Bladder microvascular endothelial cell (primary cell): Measurements from ENCODE around the gene DOCK8. TPM values are rescaled to one million over a fixed set of nuclear protein-coding genes. Genes with fewer than 3 reads are reported as not detected.

Source experiments
- total RNA-seq: library from RNA; depleted of rRNA; stranded (reverse); fragments of >200 nt; gene quantifications from 2 replicates; pipeline ENCODE4 v1.2.3, GENCODE V29; 2014

DOCK8 gene
- total RNA-seq: 0.81 and 8.6 TPM in 2 replicates

DNA sequence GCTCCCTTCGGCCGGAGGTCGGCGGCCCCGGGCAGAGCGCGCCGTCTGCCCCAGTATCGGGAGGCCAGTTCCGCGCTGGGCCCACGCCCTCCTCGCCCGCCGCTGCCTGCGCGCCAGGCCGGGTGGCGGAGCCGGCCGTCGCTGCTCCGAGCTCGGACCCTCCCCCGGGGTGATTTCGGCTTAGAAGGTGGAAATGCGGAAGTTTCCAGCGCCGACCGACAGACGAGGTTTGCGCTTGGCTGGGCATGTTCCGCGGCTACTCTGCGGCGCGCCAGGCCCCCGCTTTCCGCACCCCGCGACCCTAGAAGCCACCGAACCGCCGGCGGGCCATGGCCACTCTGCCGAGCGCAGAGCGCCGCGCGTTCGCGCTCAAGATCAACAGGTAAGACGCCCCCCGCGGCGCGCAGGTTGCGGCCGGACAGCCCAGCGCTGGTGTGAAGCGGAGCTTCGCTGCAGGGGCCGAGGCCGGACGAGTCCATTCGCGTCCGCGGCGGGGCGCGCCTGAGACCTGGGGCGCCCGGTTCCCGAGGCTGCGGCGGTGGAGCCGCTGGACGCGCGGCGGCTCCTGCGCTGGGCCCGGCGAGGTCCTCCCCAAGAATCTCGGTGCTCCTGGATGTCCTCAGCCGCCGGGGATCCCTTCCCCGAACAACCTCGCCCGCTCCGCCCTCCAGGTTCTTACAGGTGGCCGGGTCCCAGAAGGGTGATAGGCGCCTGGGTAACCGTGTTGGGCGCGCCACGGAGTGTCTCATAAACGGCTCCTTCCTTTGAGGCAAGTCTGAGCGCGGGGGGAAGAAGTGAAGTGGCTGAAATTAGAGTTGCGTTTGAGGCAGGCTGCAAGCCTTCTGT lies at the start of gene DOCK8:
Gene DOCK8 (plus strand): TSS at position 218 of the 846 bp plus-strand sequence. CDS start 112 bp downstream, at position 330.

DNA sequence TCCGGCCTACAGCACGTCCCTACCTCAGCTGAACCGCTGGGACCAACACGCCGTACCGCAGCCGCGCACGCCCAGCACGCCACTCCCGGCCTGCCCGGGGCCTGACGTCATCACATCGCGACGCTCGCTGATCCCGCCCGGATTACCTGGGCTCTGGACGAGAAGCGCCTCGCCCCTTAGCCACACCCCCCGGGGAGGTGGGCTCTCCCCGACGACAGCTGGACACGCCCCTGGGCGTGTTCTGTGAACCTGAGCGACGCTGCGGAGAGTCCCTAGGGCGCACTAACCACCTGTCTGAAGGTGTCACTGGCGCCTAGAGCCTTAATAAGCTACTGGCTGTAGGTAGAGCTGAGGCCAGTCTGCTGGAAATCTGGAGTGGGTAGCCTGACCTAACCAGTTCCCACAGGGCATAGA lies 35.7 kb upstream of the DOCK8 start, which contains the start of gene ZNG1A:
Gene ZNG1A (minus strand): TSS at position 87 of the 414 bp plus-strand sequence. CDS start 87 bp downstream, outside the sequence.

DNA sequence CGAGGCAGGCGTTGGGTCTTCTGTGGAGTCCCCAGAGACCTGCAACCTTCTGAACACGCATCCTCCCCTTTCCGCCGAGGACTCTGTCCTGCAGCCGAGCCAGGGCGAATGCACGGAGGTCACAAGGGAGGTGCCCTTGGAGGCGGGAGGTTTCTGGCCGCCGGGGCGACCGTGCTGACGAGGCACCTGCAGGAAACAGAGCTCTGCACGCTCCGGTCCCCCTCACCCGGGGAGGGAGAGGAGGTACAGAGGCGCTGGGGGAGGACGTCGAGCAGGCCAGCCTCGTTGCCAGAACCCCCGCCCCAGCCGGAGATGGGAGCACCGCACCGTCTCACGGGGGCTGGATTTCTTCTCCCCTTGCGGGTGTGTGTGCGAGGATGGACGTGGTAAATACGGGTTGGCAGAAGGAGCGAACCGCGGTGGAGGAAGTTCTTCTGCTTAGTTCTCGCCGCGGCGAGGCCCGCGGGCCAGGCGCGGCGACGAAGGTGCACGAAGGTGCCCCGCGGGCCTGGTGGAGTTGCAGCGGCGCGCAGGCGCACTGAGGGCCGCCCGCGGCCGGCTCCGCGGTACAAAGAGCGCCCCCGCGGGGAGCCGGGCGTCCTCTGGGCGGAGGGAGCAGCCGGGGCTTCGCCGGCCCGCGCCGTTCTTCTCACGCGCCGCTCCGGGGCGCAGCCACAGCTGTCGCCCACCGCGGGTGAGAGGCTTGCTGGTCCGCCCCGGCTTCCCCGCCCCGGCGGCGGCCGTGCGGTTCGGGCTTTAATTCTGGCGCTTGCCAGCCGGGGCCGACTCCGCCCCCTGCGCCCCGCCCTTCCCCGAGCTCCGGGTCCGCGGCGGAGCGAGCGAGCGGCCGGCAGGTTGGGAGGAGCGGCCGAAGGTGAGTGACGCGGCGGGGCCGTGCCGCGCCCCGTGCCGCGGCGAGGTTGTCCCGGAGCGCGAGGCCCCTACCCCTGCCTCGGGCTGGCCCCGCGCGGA lies 289.5 kb downstream of the DOCK8 start, which contains the start of gene KANK1:
Gene KANK1 (plus strand): TSS at position 815 of the 972 bp plus-strand sequence.

Other genes with a start within 250 kb of the DOCK8 start
- gene WASHC1, start 185.4 kb upstream of the DOCK8 start, total RNA-seq: 4.9 and 6.9 TPM in 2 replicates
- under 0.01 and 0.25 TPM in 2 replicates for gene FOXD4, start 96.4 kb upstream of the DOCK8 start, total RNA-seq
- 20.1 and 22.3 TPM in 2 replicates for gene ZNG1A, start 35.8 kb upstream of the DOCK8 start, total RNA-seq